GM19467 (cell line): Measurements from ENCODE around the gene MRNIP.
"Not testable (repeated sequence)": the region's sequence is repeated elsewhere in the genome, so short reads cannot be mapped to it uniquely, and the experiment has no call there.

Experiments used
- ATAC-seq: cut with Tn5 transposase; IDR thresholded peaks from one replicate; pipeline ENCODE4 v1.9.1; 2021; ENCODE audit warnings: mild to moderate bottlenecking, moderate library complexity; ENCODE audit not compliant: unreplicated experiment

MRNIP gene

DNA sequence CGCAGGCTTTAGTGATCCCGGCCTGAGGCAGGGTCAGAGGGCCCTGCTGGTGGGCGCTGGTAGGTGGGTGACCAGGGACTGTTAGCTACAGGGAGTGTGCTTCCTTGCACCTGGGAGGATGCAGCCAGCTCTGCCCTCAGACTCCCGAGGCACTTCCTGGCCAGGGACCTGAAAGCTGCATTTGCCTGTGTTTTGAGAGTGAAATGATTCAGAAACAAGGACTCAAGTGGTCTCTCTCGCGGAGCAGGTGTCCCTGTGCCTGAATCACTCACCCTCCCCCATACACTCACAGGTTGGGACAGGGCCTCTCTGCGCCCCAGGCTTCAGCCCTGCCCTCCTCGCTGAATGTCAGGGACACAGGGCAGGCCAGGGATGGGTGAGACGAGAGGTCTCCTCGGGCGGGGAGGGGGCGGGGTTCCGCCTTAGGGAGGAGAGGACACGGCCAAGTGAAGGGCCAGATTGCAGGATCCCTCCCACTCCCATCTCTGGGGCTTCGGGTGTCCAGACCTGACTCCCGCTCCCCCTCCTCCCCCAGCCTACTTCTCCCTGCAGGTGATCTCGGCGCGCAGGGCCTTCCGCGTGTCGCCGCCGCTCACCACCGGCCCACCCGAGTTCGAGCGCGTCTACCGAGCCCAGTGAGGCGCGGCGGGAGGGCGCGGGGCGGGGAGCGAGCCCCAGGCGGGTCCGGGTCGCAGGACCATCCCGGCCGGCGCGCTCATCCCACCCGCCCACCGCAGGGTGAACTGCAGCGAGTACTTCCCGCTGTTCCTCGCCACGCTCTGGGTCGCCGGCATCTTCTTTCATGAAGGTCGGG is 63.4 kb downstream of the MRNIP start:
- no peak for ATAC-seq

DNA sequence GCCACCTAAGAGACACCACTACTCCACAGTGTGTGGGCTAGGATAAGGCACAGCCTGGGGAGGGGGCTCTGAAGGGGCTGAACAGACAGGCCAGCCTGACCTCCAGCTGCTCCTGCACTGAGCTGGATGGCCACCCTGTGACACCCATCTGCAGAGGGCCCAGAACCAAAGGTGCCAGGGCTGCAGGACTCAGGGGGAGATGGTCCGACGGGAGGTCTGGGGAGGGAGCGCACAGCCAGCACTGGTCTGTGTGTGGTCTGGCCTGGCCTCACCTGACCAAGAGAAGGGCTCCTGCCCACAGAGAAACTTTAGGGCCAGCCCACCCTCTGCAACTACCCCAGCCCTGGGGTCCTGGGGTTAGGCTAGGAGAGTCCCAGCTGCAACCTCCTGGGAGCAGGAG is 64.0 kb downstream of the MRNIP start:
- no peak for ATAC-seq

DNA sequence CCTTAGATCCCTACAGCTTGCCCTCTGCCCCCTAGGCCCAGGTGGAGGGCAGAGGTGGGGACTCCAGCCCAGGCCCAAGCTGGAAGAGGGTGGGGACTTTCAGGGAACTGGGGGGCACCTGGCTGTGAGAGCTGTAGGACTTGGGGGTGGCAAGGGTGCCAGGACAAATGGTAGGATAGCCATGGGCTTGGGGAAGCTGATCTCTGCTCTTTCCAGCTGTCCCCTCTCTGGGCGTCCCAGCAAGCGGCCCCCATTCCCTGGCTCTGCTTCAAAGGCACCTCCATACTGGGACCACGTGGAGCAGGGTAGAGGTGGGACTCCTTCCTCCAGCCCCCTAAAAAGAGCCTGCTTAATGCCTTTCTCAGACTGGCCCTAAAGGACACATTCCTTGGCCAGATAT is 64.4 kb downstream of the MRNIP start:
- ATAC-seq = no peak

DNA sequence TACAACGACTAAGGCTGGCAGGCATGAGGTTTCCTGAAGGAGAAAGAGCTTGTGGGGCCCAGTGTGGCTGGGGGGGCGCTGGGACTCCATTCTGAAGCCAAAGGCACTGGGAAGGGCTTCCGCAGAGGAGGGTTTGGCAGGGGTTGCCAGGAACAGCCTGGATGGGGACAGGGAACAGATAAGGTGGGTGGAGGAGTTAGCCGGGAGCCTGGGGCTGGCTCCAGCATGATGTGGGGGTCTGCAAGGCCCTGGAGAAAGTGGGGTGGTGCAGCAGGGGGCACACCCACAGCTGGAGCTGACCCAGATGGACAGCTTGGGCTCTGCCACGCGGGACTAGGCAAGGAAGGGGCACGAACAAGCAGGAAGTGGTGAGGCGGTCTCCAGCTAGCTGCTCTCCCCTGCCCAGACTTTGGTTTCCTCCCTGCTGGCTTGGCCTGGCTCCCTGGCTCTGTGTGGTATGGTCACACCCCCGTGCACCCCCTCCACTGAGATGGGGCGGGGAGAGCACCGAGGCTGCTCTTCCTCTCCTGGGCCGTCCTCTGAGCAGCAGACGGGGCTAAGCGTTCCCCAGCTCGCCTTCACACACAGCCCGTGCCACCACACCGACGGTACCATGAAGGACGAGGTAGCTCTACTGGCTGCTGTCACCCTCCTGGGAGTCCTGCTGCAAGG is 65.0 kb downstream of the MRNIP start, which contains the start of gene LTC4S:
Gene LTC4S, plus strand, starts transcription at position 519 of the 672 bp plus-strand sequence. Its CDS starts 95 bp downstream, at position 614.
- ATAC-seq = no peak

DNA sequence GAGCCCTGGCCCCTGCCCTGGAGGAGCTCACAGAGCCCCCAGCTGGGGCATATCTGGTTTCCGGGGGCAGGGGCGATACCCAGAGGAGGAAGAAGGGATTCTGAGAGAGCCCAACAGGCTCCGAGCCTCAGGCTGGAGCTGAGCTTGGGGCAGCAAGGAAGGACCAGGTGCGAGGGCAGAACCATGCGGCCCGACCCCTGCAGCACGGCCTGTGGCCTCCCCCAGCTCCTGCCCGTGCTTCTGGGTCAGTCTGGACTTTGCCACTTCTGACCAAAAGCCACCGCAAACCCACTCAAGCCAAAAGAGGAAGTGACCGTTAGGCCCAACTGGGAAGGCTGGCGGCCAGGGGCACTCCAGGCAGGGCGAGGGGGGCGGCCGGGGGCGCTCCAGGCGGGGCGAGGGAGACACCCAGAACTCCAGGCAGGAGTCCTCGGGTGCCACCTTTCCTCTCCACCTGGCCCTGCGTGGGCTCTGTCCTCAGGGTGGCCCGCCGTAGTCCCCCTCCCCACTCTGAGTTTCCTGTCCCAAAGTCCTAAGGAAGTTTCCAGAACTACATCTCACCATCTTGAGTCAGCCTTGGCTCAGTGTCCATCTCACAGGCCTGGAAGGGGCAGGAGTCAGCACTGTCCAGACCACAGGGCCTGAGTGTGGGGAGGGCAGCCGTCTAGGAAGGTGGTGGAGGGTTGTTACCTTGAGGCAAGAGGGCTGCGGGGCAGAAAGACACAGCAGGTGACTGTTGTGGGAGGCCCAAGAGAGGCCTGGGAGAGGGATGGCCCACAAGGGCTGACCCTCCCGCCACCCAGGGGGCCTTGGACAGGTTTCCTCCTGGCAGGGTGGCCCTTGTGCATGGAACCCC is 65.8 kb downstream of the MRNIP start:
- no peak for ATAC-seq

DNA sequence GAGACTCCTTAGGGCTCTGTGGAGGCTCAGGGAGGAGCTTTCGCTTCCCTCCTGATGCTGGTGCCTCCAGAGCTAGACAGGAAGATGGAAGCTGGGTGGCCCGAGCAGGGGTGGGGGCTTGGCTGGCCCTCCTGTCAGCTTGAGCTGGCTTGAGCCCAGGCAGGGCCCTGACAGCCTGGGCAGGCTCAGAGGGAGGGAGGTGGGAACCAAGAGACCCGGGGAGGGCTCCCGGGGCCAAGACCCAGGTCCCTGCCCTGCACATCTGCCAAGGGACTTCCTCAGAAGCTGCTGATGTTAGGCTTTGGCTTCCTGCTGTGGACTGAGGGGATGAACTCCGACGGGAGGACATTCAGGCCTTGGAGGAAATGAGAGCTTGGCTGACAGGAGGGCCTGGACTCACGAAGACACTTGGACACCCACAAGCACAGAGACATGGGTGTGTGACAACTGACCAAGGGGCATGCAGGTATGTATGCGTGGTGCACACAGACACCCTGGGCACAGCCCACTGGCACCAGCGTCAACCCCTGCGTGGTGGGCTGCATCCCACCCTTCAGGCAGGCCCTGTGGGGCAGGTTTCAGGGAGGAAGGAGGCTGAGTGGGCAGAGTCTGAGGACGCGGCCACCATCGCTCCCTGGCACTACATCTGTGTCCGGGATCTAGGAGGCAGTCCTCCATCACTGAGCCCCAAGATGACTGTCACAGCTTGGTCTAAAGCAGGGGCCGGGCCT is 66.6 kb downstream of the MRNIP start:
- no peak for ATAC-seq

DNA sequence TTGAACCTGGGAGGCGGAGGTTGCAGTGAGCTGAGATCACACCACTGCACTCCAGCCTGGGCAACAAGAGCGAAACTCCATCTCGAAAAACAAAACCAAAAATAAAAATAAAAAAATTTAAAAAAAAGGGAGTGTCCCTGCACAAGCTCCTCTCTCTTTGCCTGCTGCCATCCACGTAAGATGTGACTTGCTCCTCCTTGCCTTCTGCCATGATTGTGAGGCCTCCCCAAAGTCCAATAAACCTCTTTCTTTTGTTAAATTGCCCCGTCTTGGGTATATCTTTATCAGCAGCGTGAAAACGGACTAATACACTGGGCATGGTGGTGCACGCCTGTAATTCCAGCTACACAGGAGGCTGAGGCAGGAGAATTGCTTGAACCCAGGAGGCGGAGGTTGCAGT is 69.3 kb downstream of the MRNIP start:
- ATAC-seq = not testable (repeated sequence)

DNA sequence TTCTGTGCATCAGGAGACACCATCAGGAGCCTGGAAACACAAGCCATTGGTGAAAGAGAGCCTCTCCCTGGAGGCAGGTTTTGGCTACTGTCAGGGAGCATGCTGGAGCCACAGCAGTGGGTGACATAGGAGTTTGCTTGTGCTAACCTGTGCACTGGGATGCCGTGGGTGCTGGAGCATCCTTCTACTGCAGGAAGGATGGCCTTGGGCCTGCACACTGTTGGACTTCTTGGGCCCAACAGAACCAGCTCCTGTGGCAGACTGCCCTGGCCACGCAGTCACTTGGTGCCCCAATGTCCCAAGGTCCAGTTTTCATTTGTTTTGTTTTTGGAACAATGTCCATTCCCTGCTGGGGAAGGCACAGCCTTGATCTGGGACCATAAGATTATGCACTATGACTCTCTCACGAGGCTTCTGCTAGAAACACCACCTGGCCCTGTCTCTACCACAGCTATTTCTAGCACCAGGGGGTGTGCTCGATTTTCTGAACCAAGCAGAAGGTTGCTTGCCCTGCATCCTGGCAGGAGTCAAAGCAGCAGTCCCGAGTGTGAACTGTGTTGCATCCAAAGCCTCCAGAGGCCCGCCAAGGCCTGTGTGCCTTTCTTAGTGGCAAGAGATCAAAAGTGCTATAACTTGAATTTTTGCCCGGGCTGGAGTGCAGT is 70.3 kb downstream of the MRNIP start:
- ATAC-seq = no peak
